H9 (cell line): ENCODE measurements around the gene C2orf72. TPM values are rescaled to one million over a fixed set of nuclear protein-coding genes. Genes with fewer than 3 reads are reported as not detected.

Experiments used
- DNase-seq: peaks from one replicate; pipeline ENCODE4 v3.0.0-alpha.2; 2017
- H2AFZ ChIP-seq: one replicate; pipeline ENCODE4 v1.6.1; 2013; ENCODE audit warnings: mild to moderate bottlenecking, low read length, control low read depth, moderate library complexity
- H2AK5ac ChIP-seq: 2 replicates; pipeline ENCODE4 v1.6.1; 2013; ENCODE audit warnings: low read length, control low read depth, mixed read lengths; ENCODE audit not compliant: insufficient read length
- H2BK120ac ChIP-seq: one replicate; pipeline ENCODE4 v1.6.1; 2013; ENCODE audit warnings: low read depth, mild to moderate bottlenecking, low read length, control low read depth, inconsistent platforms; ENCODE audit not compliant: poor library complexity, severe bottlenecking
- H2BK12ac ChIP-seq: 2 replicates; pipeline ENCODE4 v1.6.1; 2013; ENCODE audit warnings: low read length, control low read depth, mixed read lengths, low read depth; ENCODE audit not compliant: insufficient read length
- H2BK15ac ChIP-seq: 2 replicates; pipeline ENCODE4 v1.6.1; 2013; ENCODE audit warnings: low read depth, low read length, control low read depth
- H2BK20ac ChIP-seq: one replicate; pipeline ENCODE4 v1.6.1; 2013; ENCODE audit warnings: low read depth, mild to moderate bottlenecking, low read length, control low read depth, inconsistent platforms; ENCODE audit not compliant: poor library complexity, severe bottlenecking
- H2BK5ac ChIP-seq: 2 replicates; pipeline ENCODE4 v1.6.1; 2013; ENCODE audit warnings: low read length, control low read depth, mixed read lengths; ENCODE audit not compliant: insufficient read length
- H3K14ac ChIP-seq: 2 replicates; pipeline ENCODE4 v1.6.1; 2013; ENCODE audit warnings: low read length, control low read depth; ENCODE audit not compliant: insufficient read depth
- H3K18ac ChIP-seq: 2 replicates; pipeline ENCODE4 v1.6.1; 2013; ENCODE audit warnings: low read depth, mild to moderate bottlenecking, mixed read lengths, low read length, control low read depth; ENCODE audit not compliant: insufficient read length
- H3K23ac ChIP-seq: 2 replicates; pipeline ENCODE4 v1.6.1; 2013; ENCODE audit warnings: low read length, control low read depth, mixed read lengths, low read depth; ENCODE audit not compliant: insufficient read length
- H3K23me2 ChIP-seq: 2 replicates; pipeline ENCODE4 v1.6.1; 2013; ENCODE audit warnings: low read depth, mild to moderate bottlenecking, mixed read lengths, low read length, control low read depth; ENCODE audit not compliant: insufficient read length, poor library complexity, severe bottlenecking
- H3K27ac ChIP-seq: 2 replicates; pipeline ENCODE4 v1.5.1; 2013; ENCODE audit warnings: low read length, control low read depth, mixed read lengths, low read depth; ENCODE audit not compliant: insufficient read length
- H3K27me3 ChIP-seq: 2 replicates; pipeline ENCODE4 v1.6.1; 2013; ENCODE audit warnings: low read length, control low read depth, inconsistent platforms; ENCODE audit not compliant: insufficient read depth
- H3K4ac ChIP-seq: 2 replicates; pipeline ENCODE4 v1.6.1; 2013; ENCODE audit warnings: low read depth, mild to moderate bottlenecking, control low read depth, inconsistent platforms, low read length, moderate library complexity
- H3K4me1 ChIP-seq: 2 replicates; pipeline ENCODE4 v1.6.1; 2013; ENCODE audit warnings: low read length, control low read depth, inconsistent platforms; ENCODE audit not compliant: insufficient read depth
- H3K4me2 ChIP-seq: 2 replicates; pipeline ENCODE4 v1.6.1; 2013; ENCODE audit warnings: low read length, control low read depth, mixed read lengths; ENCODE audit not compliant: insufficient read length, insufficient read depth
- H3K56ac ChIP-seq: 2 replicates; pipeline ENCODE4 v1.6.1; 2013; ENCODE audit warnings: low read depth, mild to moderate bottlenecking, mixed read lengths, low read length, control low read depth; ENCODE audit not compliant: insufficient read length
- H3K79me1 ChIP-seq: 2 replicates; pipeline ENCODE4 v1.6.1; 2013; ENCODE audit warnings: low read depth, mild to moderate bottlenecking, moderate library complexity, low read length, control low read depth, inconsistent platforms; ENCODE audit not compliant: insufficient read depth, poor library complexity, severe bottlenecking
- H3K79me2 ChIP-seq: 2 replicates; pipeline ENCODE4 v1.6.1; 2013; ENCODE audit warnings: low read length, control low read depth, inconsistent platforms; ENCODE audit not compliant: insufficient read depth
- H3K9ac ChIP-seq: 2 replicates; pipeline ENCODE4 v1.6.1; 2013; ENCODE audit warnings: low read length, control low read depth, mixed read lengths; ENCODE audit not compliant: insufficient read length; ENCODE audit errors: extremely low read depth
- H3K9me3 ChIP-seq: one replicate; pipeline ENCODE4 v1.6.1; 2013; ENCODE audit warnings: low read depth, low read length, inconsistent platforms; ENCODE audit not compliant: control insufficient read depth
- H3T11ph ChIP-seq: one replicate; pipeline ENCODE4 v1.6.1; 2013; ENCODE audit warnings: mild to moderate bottlenecking, low read length, control low read depth, inconsistent platforms
- H4K20me1 ChIP-seq: one replicate; pipeline ENCODE4 v1.6.1; 2013; ENCODE audit not compliant: control insufficient read depth, insufficient read length, insufficient read depth
- H4K5ac ChIP-seq: 2 replicates; pipeline ENCODE4 v1.6.1; 2013; ENCODE audit warnings: low read depth, mild to moderate bottlenecking, mixed read lengths, low read length, control low read depth; ENCODE audit not compliant: insufficient read length
- H4K8ac ChIP-seq: replicated peaks from 2 replicates; pipeline ENCODE4 v1.6.1; 2013; ENCODE audit warnings: low read length, control low read depth, mixed read lengths, low read depth; ENCODE audit not compliant: insufficient read length
- H4K91ac ChIP-seq: 2 replicates; pipeline ENCODE4 v1.6.1; 2013; ENCODE audit warnings: low read depth, mild to moderate bottlenecking, moderate library complexity, mixed read lengths, low read length, control low read depth; ENCODE audit not compliant: insufficient read length
- H3K27ac Mint-ChIP-seq, 3 experiments: 2 replicates in 2 of 3; 3 replicates in 1 of 3; pipeline ENCODE4 v1.8.0; 2020 to 2021; ENCODE audit warnings: mixed read lengths in 3 of 3, mild to moderate bottlenecking in 1 of 3, moderate library complexity in 1 of 3
- H3K27me3 Mint-ChIP-seq: 2 replicates; pipeline ENCODE4 v1.8.0; 2021; ENCODE audit warnings: low read depth, mild to moderate bottlenecking, moderate library complexity, mixed read lengths
- H3K36me3 Mint-ChIP-seq, 3 experiments: 2 replicates in 2 of 3; 3 replicates in 1 of 3; pipeline ENCODE4 v1.8.0; 2020 to 2021; ENCODE audit warnings: low read depth in 3 of 3, mixed read lengths in 3 of 3; ENCODE audit not compliant: insufficient read depth in 1 of 3
- H3K4me1 Mint-ChIP-seq, 2 experiments: 2 replicates each; pipeline ENCODE4 v1.8.0; 2020; ENCODE audit warnings: mixed read lengths in 2 of 2
- H3K4me3 Mint-ChIP-seq, 2 experiments: 2 replicates in 1 of 2; 3 replicates in 1 of 2; pipeline ENCODE4 v1.8.0; 2020 to 2021; ENCODE audit warnings: mild to moderate bottlenecking in 2 of 2, mixed read lengths in 2 of 2, moderate library complexity in 1 of 2
- H3K9me3 Mint-ChIP-seq, 2 experiments: 2 replicates in 1 of 2; 3 replicates in 1 of 2; pipeline ENCODE4 v1.8.0; 2020; ENCODE audit warnings: mild to moderate bottlenecking in 2 of 2, mixed read lengths in 2 of 2, moderate library complexity in 1 of 2
- CTCF ChIP-seq: fragments of 200-600 bp; sonication (generic); conservative IDR thresholded peaks from 3 replicates; pipeline ENCODE4 v1.8.0; 2021; ENCODE audit warnings: antibody characterized with exemption, mild to moderate bottlenecking
- WGBS: extraction: QIAGEN DNeasy Blood & Tissue Kit; methylation state at CpG from one replicate; pipeline ENCODE4 v1.1.7; 2013; ENCODE audit warnings: missing lambda C conversion rate, low lambda C conversion rate, mixed read lengths; ENCODE audit not compliant: insufficient read length; ENCODE audit errors: extremely low coverage; 5-methylcytosine and 5-hydroxymethylcytosine counted together
- total RNA-seq: library from RNA; stranded (reverse); gene quantifications from 2 replicates; pipeline ENCODE4 v1.2.1, GENCODE V29; 2021

Gene C2orf72
- total RNA-seq, 1 experiment from 2014 or later: 1.0 TPM

GRCh38 chr2:230999477-230999876 lies 37.8 kb upstream of the C2orf72 start:
- no peak overlapping the region for H2BK5ac ChIP-seq
- Mint-ChIP-seq H3K36me3 (no peaks in the 10 kb centered on the region; a peak in 3 of 7 replicates), H3K9me3 (peaks cover 4 to 10% of the 10 kb centered on the region in 2 experiments; a peak in 3 of 5 replicates), H3K4me3 (no peak overlapping the region; a peak in 1 of 5 replicates), H3K4me1 (peaks cover 4 to 8% of the 10 kb centered on the region in 2 experiments; a peak in 2 of 4 replicates), H3K27me3 (peaks cover 68% of the 10 kb centered on the region), H3K27ac (no peak overlapping the region)
- no peaks in the 10 kb centered on the region for H3K79me2 ChIP-seq
- no peak overlapping the region for H2BK20ac ChIP-seq
- no peak overlapping the region for H4K8ac ChIP-seq
- no CpG with 5 or more reads among the region's 4 CpGs for WGBS
- no peak overlapping the region for H3K23ac ChIP-seq
- H3K4me2 ChIP-seq: no peak overlapping the region
- no peak overlapping the region for H4K91ac ChIP-seq
- TF ChIP-seq CTCF: no peak
- H2BK120ac ChIP-seq: no peak overlapping the region
- no peaks in the 10 kb centered on the region for H3K4me1 ChIP-seq
- H3K9ac ChIP-seq: no peak overlapping the region
- H3K56ac ChIP-seq: no peak overlapping the region
- no peak for DNase-seq
- no peaks in the 10 kb centered on the region for H4K20me1 ChIP-seq
- no peak overlapping the region for H3T11ph ChIP-seq
- no peak overlapping the region for H3K4ac ChIP-seq
- no peak overlapping the region for H2AFZ ChIP-seq
- H3K79me1 ChIP-seq: no peaks in the 10 kb centered on the region
- H3K9me3 ChIP-seq: peaks cover 3% of the 10 kb centered on the region
- H3K27ac ChIP-seq: no peak overlapping the region
- H3K23me2 ChIP-seq: no peaks in the 10 kb centered on the region
- no peak overlapping the region for H2BK15ac ChIP-seq
- H3K27me3 ChIP-seq: no peaks in the 10 kb centered on the region; the same call in 1 of the 2 replicates
- H2BK12ac ChIP-seq: no peak overlapping the region
- H2AK5ac ChIP-seq: no peak overlapping the region
- H3K14ac ChIP-seq: no peak overlapping the region
- no peak overlapping the region for H3K18ac ChIP-seq
- H4K5ac ChIP-seq: no peak overlapping the region
